HG03558 (cell line): ENCODE measurements around the gene MCU.
"Not testable (repeated sequence)": the region's sequence is repeated elsewhere in the genome, so short reads cannot be mapped to it uniquely, and the experiment has no call there.

Experiments used
- ATAC-seq: cut with Tn5 transposase; IDR thresholded peaks from one replicate; pipeline ENCODE4 v1.9.1; 2021; ENCODE audit warnings: moderate number of reproducible peaks; ENCODE audit not compliant: unreplicated experiment; ENCODE audit errors: extremely low read depth

Gene MCU

DNA sequence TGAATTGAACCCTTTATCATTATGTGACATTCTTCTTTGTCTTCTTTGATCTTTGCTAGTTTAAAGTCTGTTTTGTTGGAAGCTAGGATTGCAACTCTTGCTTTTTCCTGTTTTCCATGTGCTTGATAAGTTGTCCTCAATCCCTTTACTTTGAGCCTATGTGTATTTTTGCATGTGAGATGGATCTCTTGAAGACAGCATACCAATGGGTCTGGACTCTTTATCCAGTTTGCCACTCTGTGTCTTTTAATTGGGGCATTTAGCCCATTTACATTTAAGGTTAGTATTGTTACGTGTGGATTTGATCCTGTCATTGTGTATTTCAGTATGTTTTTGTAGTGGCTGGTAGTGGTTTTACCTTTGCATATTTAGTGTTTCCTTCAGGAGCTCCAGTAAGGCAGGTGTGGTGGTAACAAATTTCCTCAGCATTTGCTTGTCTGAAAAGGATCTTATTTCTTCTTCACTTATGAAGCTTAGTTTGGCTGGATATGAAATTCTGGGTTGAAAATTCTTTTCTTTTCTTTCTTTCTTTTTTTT lies 229.3 kb downstream of the MCU start:
- ATAC-seq, result not testable (repeated sequence)

DNA sequence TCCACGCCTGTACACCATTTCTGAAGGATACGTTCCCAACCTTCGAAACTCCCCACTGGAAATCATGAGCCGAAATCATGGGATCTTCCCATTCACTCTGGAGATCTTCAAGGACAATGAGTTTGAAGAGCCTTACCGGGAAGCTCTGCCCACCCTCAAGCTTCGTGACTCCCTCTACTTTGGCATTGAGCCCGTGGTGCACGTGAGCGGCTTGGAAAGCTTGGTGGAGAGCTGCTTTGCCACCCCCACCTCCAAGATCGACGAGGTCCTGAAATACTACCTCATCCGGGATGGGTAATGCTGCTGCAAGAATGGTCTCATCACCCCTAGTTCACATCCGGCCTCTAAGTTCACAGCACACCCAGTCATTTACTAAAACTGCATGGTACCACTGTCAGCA lies 232.4 kb downstream of the MCU start:
- no peak for ATAC-seq

DNA sequence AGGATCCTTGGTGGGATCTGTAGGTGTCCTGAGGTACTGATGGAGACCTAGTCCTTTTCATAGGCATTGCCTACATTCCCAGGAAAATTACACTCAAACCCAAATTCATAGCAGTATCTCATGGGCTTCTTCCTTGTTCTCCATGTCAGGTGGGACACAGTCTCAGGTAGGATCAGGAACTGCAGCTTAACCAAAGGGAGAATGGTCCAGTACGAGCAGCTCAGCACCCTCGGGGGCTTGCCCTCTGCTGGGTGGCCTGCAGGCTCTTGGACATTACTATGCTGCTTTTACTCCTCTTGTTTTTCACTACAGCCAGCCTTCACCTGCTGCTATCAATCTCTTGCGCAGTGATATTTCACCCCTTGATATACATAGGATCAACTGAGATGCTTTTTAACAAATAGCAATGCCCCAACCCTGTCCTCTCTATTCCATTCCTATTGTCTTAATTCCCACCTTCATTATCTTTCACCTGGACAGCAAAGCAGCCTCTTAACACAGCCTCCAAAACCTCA lies 234.1 kb downstream of the MCU start:
- no peak for ATAC-seq

DNA sequence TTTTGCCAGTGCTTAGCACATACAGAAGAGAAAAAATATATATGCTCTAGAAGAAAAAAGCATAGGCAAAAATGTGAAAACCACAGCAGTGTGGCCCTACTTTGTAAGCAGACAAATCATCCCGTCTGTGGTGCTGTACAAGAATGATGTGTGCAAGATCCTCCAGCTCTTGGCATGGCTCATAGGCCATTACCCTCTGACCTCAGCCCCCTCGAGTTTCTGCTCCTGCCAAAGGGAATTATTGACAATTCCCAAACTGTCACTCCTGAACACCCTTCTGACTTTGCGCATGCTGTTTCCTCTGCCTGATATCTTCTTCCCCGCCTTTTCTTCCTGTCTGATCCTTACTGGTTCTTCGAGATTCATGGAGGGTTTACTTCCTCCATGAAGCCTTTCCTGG lies 235.5 kb downstream of the MCU start:
- no peak for ATAC-seq

DNA sequence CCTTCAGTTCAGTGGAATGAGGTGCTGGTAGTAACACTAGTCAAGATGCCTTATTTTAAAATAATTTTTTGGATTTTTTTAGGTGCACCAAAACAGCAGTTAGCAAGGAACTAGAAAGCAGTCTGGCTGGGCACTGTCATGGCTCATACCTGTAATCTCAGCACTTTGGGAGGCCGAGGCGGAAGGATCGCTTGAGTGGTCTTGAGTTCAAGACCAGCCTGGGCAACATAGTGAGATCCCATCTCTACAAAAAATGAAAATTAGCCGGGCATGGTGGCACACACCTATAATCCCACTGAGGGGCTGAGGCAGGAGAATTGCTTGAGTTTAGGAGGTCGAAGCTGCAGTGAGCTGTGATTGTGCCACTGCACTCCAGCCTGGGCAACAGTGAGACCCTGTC lies 236.9 kb downstream of the MCU start:
- ATAC-seq, result no peak

DNA sequence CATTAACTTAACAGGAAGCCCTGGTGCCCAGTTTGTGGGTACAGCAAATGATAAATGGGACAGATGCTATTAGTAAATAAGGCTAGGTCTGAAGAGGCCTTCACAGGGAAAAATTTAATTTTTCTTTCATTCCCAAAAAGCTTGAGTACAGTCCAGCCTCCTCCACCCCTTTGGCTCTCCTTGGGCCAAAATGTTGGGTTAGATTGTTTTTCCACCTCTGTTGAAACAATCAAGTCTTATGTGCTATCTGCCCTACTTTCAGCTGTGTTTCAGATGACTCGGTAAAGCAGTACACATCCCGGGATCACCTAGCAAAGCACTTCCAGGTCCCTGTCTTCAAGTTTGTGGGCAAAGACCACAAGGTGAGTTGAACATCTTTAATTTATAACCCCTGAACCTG lies 238.3 kb downstream of the MCU start:
- no peak for ATAC-seq

DNA sequence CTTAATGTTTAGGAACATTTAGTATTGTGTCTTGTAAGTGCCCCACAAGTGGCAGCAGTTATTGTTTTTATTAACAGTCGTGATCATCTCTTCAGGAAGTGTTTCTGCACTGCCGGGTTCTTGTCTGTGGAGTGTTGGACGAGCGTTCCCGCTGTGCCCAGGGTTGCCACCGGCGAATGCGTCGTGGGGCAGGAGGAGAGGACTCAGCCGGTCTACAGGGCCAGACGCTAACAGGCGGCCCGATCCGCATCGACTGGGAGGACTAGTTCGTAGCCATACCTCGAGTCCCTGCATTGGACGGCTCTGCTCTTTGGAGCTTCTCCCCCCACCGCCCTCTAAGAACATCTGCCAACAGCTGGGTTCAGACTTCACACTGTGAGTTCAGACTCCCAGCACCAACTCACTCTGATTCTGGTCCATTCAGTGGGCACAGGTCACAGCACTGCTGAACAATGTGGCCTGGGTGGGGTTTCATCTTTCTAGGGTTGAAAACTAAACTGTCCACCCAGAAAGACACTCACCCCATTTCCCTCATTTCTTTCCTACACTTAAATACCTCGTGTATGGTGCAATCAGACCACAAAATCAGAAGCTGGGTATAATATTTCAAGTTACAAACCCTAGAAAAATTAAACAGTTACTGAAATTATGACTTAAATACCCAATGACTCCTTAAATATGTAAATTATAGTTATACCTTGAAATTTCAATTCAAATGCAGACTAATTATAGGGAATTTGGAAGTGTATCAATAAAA lies 240.5 kb downstream of the MCU start:
- no peak for ATAC-seq

DNA sequence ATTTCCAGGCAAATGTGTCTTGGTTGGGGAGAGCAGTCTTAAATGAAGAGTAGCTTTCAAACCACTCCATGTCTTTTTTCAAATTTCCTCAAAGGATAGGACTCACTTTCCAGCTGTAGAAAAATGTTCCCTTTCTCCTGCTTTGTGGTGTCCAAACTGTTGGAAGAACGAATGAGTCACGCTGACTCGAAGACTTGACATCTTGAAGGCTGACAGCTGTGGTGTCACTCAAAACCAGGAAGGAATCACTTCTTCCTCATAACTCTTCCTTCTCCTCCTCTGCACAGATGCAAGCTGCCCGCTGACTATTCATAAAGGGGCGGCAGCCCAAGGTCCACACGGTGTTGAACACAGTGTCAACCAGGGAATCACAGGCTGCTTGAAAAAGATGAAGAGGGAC lies 243.4 kb downstream of the MCU start:
- no peak for ATAC-seq
